G401.6 (cell line): ENCODE results near the gene KLK10.

Experiments
- FAIRE-seq: peaks from 2 replicates; lab custom pipeline; 2012; peaks lifted over from hg19 to GRCh38; lab: Jason Lieb, UNC

KLK10 gene

DNA sequence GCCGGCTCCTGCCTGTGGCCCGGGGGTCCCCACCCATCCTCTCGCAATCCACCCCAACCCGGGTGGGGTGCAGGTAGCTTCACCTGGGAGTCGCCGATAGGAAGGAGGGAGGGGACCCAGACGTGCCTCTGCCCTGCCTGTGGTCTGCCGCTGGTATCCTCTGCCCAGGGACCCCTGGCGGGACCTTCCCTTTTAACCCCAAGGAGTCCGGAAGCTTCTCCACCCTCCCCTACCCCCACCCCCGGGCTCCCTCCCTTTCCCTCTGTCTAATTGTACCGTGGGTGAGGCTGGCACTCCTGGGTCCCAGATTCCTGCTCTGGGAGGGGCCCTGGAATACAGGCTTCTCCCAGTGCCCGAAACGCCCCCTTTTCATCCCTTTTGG, at the start of gene KLK10:
Gene KLK10 (minus strand): TSS at position 166 of the 382 bp plus-strand sequence. CDS start 579 bp downstream, outside the sequence.
- FAIRE-seq: no peak

- FAIRE-seq: no peak
Observed at GRCh38 chr19:51066393-51067186, 47.1 kb upstream of the KLK10 start.

- FAIRE-seq: no peak
Observed at GRCh38 chr19:51065221-51065960, 45.9 kb upstream of the KLK10 start.

DNA sequence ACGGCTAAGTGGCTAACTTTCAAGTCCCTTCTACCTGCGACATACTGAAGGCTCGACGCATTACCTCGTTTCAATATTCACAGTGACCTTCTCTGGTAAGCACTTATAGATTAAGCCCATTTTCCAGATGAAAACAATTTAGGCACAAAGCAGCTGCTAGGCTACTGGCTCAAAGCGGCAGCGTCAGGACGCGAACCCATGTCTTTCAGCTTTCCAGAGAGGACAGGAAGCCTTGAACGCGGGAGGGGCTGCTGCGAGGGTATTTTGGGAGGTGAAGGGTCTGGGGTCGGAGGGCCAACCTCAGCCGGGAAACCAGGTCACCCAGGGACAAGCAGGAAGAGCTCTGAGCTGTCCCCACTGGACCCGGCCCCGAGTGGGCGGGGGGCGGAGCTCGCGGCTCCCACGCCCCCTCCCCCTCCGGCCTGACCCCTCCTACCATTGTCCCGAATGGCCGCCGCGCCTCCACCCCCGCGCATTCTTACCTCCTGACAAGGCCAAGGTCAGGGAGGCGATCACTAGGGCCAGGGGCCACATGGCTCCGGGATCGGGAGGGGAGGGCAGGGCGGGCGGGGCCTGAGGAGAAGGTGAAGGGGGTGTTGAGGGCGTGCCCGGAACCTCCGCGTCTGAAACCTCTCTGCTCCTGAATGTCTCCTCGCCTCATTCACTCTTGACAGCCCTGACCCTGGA, 45.2 kb upstream of the KLK10 start, which contains the start of gene KLK13:
Gene KLK13 (minus strand): TSS at position 559 of the 687 bp plus-strand sequence. CDS start 25 bp downstream, at position 534.
- FAIRE-seq: no peak

DNA sequence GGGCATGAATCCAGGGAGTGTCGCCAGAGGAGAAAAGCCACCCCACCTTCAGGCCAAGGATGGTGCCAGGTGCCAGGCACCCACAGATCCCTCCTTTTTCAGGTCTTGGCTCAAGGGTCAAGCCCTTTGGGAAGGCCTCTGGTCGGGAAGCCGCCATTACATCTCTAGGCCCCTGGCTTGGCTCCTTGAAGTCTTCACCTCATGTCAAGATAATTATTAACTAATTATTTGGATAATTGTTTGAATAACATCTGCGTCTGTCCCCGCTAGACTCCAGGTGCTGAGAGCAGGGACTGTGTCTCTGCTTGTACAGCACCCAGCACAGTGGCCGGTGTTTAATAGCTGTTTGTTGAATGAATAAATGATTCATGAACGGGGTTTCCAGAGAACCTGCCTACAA, 44.2 kb upstream of the KLK10 start:
- FAIRE-seq: no peak

DNA sequence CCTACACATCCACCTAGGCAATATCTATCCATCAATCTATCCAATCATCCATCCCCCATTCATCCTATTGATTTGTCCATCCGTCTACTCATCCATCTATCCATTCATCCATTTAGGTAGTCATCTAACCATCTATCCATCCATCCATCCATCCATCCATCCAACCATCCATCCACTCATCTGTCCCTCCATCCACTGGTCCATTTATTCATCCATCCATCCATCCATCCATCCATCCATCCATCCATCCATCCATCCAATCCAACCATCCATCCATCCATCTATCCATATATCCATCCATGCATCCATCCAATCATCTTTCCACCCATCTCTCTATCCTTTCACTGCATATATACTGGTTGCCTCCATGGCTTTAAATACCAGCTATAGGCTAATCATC, 41.5 kb upstream of the KLK10 start:
- no peak for FAIRE-seq

DNA sequence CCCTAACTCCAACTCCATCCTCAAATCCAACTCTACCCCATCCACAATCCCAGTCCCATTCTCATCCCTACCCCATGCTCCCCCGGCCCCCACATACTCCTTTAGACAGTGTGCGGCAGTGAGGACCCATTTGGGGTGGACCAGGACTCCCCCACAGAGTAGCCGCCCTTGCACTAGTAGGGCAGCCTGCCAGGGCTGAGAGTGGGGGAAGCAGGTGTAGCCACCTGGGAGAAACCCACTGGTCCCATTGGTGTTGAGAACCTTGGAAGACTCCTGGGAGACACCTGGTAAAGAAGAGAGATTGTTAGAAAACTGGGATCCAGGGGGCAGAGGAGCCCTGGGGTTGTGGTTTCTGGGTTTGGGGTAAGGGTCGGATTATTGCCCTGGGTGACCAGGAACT, 40.8 kb upstream of the KLK10 start:
- no peak for FAIRE-seq

DNA sequence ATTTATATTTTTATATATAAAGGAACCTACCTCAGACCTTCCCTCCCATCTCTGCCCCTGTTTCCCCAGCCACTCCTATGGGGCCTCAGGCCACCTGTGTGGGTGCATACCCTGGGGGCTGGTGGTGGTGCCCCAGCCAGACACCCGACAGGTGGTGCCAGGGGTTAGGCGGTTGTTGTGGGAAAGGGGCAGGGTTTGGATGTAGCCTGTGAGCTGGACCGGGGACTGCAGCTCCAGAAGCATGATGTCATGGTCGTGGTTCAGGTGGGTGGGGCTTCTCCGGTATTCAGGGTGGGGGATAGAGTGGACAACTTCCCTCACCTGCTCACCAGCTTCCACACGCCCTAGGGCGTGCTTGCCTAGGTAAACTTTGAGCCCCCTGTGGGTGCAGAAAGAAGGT, 40.2 kb upstream of the KLK10 start:
- no peak for FAIRE-seq

DNA sequence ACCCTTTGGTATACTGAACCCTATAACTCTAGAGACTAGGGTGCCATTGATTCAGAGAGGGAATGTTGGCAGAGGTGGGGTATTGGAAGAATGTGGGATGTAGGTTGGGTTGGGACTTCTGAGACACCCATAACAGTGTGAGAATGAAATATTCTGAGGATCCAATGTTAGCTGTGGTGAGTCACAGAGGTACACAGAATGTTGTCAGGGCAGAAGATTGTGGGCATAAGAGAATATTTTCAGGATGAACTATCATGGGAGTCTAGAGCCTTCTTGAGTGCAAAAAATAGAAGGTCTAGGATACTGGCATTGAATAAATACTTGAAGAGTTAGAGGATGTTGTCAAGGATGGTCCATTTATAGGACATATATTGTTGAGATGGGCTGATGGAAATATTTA, 36.4 kb upstream of the KLK10 start:
- FAIRE-seq: no peak

GRCh38 chr19:51047031-51047335, 27.5 kb upstream of the KLK10 start:
- no peak for FAIRE-seq

- FAIRE-seq: no peak
Observed at GRCh38 chr19:51044327-51044726, 24.8 kb upstream of the KLK10 start.

DNA sequence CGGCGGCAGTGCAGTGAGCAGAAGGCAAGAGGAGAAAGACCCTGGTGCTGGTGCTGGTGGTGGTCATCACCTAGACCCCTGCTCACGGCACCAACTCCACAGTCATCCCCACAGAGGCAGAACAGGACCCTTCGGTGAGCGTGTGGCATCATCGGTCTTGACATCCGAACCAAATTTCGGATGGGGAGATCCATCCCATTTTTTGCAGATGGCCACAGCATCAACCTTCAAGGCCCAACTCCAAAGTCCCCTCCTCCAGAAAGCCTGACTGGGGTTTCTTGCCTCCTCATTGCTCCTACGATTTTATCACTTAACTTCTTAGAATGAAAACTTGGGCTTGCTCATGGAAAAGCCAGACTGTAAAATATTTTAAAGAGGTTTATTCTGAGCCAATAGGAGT, 24.0 kb upstream of the KLK10 start:
- FAIRE-seq: no peak

DNA sequence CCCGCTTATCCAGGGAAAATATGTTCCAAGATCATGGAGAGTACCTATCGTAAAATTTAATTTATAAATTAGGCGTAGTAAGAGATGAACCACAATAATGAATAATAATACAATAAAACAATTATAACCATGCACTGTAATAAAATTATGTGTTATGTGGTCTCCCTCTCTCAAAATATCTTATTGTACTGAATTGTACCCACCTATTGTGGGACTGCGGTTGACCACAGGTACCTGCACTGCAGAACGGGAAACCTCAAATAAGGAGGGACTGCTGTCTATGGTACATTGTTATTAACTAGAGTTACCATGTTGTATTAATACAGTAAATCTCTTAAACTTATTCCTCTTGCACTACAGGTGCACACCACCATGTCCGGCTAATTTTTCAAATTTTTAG, 20.6 kb upstream of the KLK10 start:
- FAIRE-seq: no peak

DNA sequence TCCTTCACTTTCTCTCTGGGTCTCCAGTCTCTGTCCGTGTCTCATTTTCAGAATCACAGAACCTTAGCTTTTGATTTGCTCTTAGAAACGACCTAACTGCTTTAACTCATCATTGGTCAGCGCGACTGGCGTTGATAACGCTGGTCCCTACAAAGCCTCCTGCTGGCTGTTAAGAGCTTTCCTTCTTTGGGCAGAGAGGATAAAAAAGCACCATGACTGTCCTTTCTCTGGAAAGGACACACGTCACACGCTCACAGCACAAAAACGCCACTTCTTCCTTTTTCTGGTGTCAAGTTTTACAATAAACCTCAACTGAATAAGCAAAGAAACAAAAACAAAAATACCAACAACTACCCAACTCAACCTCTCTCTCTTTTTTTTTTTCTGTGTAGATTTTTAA, 17.0 kb upstream of the KLK10 start:
- FAIRE-seq: no peak

- FAIRE-seq: no peak
Observed at GRCh38 chr19:51034704-51035103, 15.2 kb upstream of the KLK10 start, which contains the start of gene KLK12. Gene KLK12, minus strand, starts transcription at chr19:51035002. Its CDS starts 381 bp downstream, at chr19:51034621.

GRCh38 chr19:51031880-51032225, 12.3 kb upstream of the KLK10 start:
- FAIRE-seq: no peak

- FAIRE-seq: no peak
Observed at GRCh38 chr19:51031220-51031879, 11.8 kb upstream of the KLK10 start.

DNA sequence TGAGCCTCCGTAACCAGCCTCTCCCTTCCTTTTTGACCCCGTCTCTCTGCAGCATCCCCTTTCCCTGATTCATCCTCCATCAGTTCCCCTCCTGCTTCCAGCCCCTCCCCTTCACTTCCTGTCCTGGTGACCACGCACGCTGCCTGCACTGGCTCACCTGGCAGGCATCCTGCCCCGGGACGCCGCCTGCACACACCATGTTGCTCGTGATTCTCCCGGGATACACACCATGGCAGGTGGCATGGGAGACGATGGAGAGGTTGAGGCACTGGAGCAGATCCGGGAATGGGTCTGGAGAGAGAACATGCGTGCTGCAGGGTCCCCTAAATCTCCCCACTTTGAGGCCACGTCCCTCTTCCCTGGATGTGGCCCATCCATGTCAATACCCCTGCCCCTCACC, 11.1 kb upstream of the KLK10 start:
- no peak for FAIRE-seq

GRCh38 chr19:51029718-51030117, 10.2 kb upstream of the KLK10 start:
- no peak for FAIRE-seq

DNA sequence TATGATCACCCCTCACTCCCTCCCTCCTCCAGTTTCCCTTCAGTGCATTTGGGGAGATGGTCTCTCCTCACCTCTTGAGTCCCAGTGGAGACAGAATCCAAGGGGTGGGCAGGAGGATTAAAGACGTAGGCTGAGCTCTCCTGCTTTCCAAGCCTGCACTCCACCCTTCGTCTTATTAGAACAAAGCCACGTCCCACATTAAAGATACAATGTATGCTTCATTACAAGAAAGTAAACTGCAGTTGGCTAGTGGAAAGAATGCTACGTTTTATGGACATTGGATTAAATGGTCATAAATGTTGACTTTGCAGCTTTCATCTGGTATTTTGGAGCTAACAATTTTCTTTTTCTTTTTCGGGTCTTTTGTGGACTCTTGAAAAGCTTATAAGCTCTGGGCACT, 8.4 kb upstream of the KLK10 start:
- FAIRE-seq: no peak

GRCh38 chr19:51027126-51027806, 7.8 kb upstream of the KLK10 start:
- FAIRE-seq: no peak

DNA sequence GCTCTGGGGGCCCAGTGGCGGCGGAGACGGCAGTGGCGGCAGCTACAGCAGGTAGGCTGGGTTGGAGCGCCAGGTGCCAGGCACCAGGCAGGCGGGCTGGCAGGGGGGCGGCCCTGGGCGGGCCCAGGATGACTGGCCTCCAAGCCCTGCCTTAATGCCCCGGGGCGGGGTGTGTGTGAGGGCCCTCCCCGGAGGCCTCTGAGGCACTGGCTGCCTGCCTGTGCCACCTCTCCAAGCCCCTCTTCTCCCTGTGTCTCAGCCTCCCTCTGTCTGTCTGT, 7.0 kb upstream of the KLK10 start, which contains the start of gene KLK11:
Gene KLK11 (minus strand): TSS at position 63 of the 278 bp plus-strand sequence. CDS start 985 bp downstream, outside the sequence.
- no peak for FAIRE-seq
